Tibial nerve (tissue), 4 donors: ENCODE results near the gene MOGAT3.

Experiments
- CTCF ChIP-seq, 5 experiments: fragments of 200-600 bp in 3 of 5; fragments of 450-650 bp in 2 of 5; sonication (generic) in 3 of 5; IDR thresholded peaks; one replicate each; pipeline ENCODE4 v1.5.1; 2016 to 2019; ENCODE audit warnings: antibody characterized with exemption in 5 of 5, mild to moderate bottlenecking in 3 of 5, moderate library complexity in 2 of 5
- EP300 ChIP-seq, 2 donors: sonication (generic); formaldehyde crosslinking; IDR thresholded peaks; one replicate each; pipeline ENCODE4 v1.6.1; 2017; ENCODE audit warnings: antibody characterized with exemption in 2 of 2, mild to moderate bottlenecking in 1 of 2
- POLR2A ChIP-seq, 2 donors: fragments of 450-650 bp; IDR thresholded peaks; one replicate each; pipeline ENCODE4 v1.6.1; 2017; ENCODE audit warnings: antibody characterized with exemption in 2 of 2, mild to moderate bottlenecking in 2 of 2, moderate library complexity in 2 of 2

GRCh38 chr7:101205901-101206664 lies 5.2 kb upstream of the MOGAT3 start:
- TF ChIP-seq POLR2A (IDR thresholded peaks at IDR 0.05) (no peak), CTCF (IDR thresholded peaks at IDR 0.05) (no peak), EP300 (IDR thresholded peaks at IDR 0.05) (no peak)
